Measurements from ENCODE around the gene CACNA1G. TPM values are rescaled to one million over a fixed set of nuclear protein-coding genes. Genes with fewer than 3 reads are reported as not detected.

CACNA1G gene
- total and polyA plus RNA-seq, 9 of the 15 experiments (the other 6 are each of a cell fraction or from before 2014, with no cell fraction given) = 0.01 TPM; not detected in 8

DNA sequence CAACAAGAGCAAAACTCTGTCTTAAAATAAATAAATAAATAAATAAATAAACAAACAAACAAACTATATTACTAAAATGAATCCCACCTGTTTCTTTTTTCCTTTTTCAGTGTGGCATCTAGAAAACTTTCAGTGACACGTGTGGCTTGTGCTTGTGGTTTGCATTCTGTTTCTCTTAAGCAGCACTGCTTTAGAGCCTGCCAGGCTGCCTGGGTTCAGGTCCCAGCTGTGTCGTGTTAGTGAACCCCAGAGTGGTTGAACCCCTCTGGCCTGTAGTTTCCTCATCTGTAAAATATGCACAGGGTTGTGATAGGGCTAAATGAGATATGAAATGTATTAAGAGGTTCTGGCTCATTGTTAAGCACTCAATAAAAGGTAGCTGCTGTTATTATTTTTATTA lies 40.0 kb upstream of the CACNA1G start:
- in situ Hi-C loops (cut with MboI) = no loop called here
- H3K4me3 ChIP-seq = no peak overlapping the region
- H4K20me1 ChIP-seq (replicated peaks; ENCODE audit: control insufficient read depth, insufficient read depth, low read length) = no peaks in the 10 kb centered on the region
- TF ChIP-seq, protein P1, sequence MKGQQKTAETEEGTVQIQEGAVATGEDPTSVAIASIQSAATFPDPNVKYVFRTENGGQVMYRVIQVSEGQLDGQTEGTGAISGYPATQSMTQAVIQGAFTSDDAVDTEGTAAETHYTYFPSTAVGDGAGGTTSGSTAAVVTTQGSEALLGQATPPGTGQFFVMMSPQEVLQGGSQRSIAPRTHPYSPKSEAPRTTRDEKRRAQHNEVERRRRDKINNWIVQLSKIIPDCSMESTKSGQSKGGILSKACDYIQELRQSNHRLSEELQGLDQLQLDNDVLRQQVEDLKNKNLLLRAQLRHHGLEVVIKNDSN (CRISPR knock-in tag; IDR thresholded peaks at IDR 0.05) = no peak
- TF ChIP-seq FOXK1 (CRISPR knock-in tag; IDR thresholded peaks at IDR 0.05; ENCODE audit: borderline replicate concordance) (no peak), ZNF324 (CRISPR knock-in tag; IDR thresholded peaks at IDR 0.05) (no peak), ZNF778 (CRISPR knock-in tag; IDR thresholded peaks at IDR 0.05) (no peak), MTA3 (IDR thresholded peaks at IDR 0.05; ENCODE audit: borderline replicate concordance) (no peak), ZEB2 (IDR thresholded peaks at IDR 0.05) (no peak), FUS (optimal IDR thresholded peaks at IDR 0.05; ENCODE audit: low read depth, low read length) (no peak), SRSF7 (optimal IDR thresholded peaks at IDR 0.05; ENCODE audit: low read depth, low read length) (no peak), SNRNP70 (optimal IDR thresholded peaks at IDR 0.05; ENCODE audit: low read depth, low read length) (no peak), RHOXF2B (CRISPR knock-in tag; conservative IDR thresholded peaks at IDR 0.05) (no peak), ZNF253 (CRISPR knock-in tag; conservative IDR thresholded peaks at IDR 0.05) (no peak), ZBTB8A (IDR thresholded peaks at IDR 0.05; ENCODE audit: partially characterized antibody) (no peak), SMAD1 (IDR thresholded peaks at IDR 0.05; ENCODE audit: low read depth, low read length, partially characterized antibody) (no peak), ETV5 (CRISPR knock-in tag; IDR thresholded peaks at IDR 0.05; ENCODE audit: low read depth) (no peak), ELF1 (tag; IDR thresholded peaks at IDR 0.05) (no peak), SMARCA5 (IDR thresholded peaks at IDR 0.05) (no peak)
- TF ChIP-seq, protein P2, sequence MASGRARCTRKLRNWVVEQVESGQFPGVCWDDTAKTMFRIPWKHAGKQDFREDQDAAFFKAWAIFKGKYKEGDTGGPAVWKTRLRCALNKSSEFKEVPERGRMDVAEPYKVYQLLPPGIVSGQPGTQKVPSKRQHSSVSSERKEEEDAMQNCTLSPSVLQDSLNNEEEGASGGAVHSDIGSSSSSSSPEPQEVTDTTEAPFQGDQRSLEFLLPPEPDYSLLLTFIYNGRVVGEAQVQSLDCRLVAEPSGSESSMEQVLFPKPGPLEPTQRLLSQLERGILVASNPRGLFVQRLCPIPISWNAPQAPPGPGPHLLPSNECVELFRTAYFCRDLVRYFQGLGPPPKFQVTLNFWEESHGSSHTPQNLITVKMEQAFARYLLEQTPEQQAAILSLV (tag; IDR thresholded peaks at IDR 0.05) = no peak
- TF ChIP-seq, protein P3, sequence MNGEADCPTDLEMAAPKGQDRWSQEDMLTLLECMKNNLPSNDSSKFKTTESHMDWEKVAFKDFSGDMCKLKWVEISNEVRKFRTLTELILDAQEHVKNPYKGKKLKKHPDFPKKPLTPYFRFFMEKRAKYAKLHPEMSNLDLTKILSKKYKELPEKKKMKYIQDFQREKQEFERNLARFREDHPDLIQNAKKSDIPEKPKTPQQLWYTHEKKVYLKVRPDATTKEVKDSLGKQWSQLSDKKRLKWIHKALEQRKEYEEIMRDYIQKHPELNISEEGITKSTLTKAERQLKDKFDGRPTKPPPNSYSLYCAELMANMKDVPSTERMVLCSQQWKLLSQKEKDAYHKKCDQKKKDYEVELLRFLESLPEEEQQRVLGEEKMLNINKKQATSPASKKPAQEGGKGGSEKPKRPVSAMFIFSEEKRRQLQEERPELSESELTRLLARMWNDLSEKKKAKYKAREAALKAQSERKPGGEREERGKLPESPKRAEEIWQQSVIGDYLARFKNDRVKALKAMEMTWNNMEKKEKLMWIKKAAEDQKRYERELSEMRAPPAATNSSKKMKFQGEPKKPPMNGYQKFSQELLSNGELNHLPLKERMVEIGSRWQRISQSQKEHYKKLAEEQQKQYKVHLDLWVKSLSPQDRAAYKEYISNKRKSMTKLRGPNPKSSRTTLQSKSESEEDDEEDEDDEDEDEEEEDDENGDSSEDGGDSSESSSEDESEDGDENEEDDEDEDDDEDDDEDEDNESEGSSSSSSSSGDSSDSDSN (IDR thresholded peaks at IDR 0.05; ENCODE audit: borderline replicate concordance in 1 of 2, low read depth in 2 of 2, low read length in 2 of 2) = no peak
- no peak overlapping the region for H3K27ac ChIP-seq (ENCODE audit: extremely low read depth, low read depth, low read length)
- no peaks in the 10 kb centered on the region for H3K4me1 ChIP-seq (replicated peaks in 1 of 2; ENCODE audit: control insufficient read depth in 2 of 2, insufficient read depth in 2 of 2, low read length in 2 of 2)
- ChIA-PET CTCF (ENCODE audit: low intra/inter-chr PET ratio) (no interaction called here), POLR2A (interaction anchor here (0.9 kb wide), 1 partner anchor 16 kb away, joined by 3 read pairs; no protein-coding TSS in a partner anchor)
- no peak overlapping the region for H2AFZ ChIP-seq (ENCODE audit: low read depth, low read length)
- H3K4me2 ChIP-seq (ENCODE audit: insufficient read depth, low read length) = no peak overlapping the region
- no peaks in the 10 kb centered on the region for H3K79me2 ChIP-seq (ENCODE audit: control insufficient read depth, insufficient read depth, low read length)
- no peak for FAIRE-seq
- no peak for DNase-seq (ENCODE audit: extremely low read depth in 1 of 4, low spot score in 3 of 4)
- no peaks in the 10 kb centered on the region for H3K9me3 ChIP-seq (replicated peaks; ENCODE audit: control insufficient read depth, insufficient read depth, low read depth, low read length)
- H3K9me1 ChIP-seq (ENCODE audit: control insufficient read depth, insufficient read depth, low read length) = no peaks in the 10 kb centered on the region
- intact Hi-C loops (cut with micrococcal nuclease) = no loop called here
- ATAC-seq = no peak
- WGBS (ENCODE audit: insufficient coverage, low coverage, missing lambda C conversion rate) = 11% methylated on average over 2 of the region's 2 CpGs
- H3K9ac ChIP-seq (ENCODE audit: insufficient read depth in 1 of 2, low read depth in 2 of 2, low read length in 2 of 2) = no peak overlapping the region
- BruUV-seq (replicated peaks) = no TSS peak
- peaks cover 6 to 51% of the 10 kb centered on the region in 2 experiments; a peak in 2 of 5 replicates for H3K27me3 ChIP-seq (ENCODE audit: control insufficient read depth in 2 of 2, insufficient read depth in 2 of 2, low read length in 2 of 2)
- no peaks in the 10 kb centered on the region for H3K36me3 ChIP-seq (ENCODE audit: control insufficient read depth, insufficient read depth, low read length)
